GM12878 (cell line): ENCODE measurements around the gene AQP2. TPM values are rescaled to one million over a fixed set of nuclear protein-coding genes. Genes with fewer than 3 reads are reported as not detected.

Source experiments
- ATAC-seq: fragments of 200-7000 bp; cut with Tn5 transposase; 3 replicates; pipeline ENCODE4 v1.9.1; 2020; ENCODE audit warnings: mild to moderate bottlenecking, moderate library complexity
- BruUV-seq: library from RNA; stranded (reverse); fragments of 400-500 nt; replicated peaks from 2 replicates; lab custom pipeline; 2021; lab: Mats Ljungman, UMichigan
- CTCF ChIA-PET: fragments of 300-600 bp; sonication (Branson Sonifier 250); formaldehyde crosslinking; extraction: SDS; loops from one replicate; lab custom pipeline; 2021; ENCODE audit warnings: inconsistent platforms; lab: Yijun Ruan, JAX
- POLR2A ChIA-PET: fragments of 350-600 bp; formaldehyde crosslinking; extraction: SDS; loops from one replicate; lab custom pipeline; 2021; ENCODE audit warnings: inconsistent platforms; lab: Charles Lee
- RAD21 ChIA-PET: fragments of 300-600 bp; sonication (Branson Sonifier 250); formaldehyde crosslinking; loops from one replicate; lab custom pipeline; 2023; ENCODE audit warnings: antibody characterized with exemption; ENCODE audit not compliant: unreplicated experiment; lab: Charles Lee
- SMC1A ChIA-PET: fragments of 300-600 bp; sonication (Branson Sonifier 250); formaldehyde crosslinking; loops from one replicate; lab custom pipeline; 2023; ENCODE audit not compliant: unreplicated experiment, uncharacterized antibody; lab: Charles Lee
- DNase-seq: peaks from one replicate; pipeline ENCODE4 v3.0.0-alpha.2; 2011; ENCODE audit warnings: low read depth, low spot score
- FAIRE-seq: peaks from 3 replicates; lab custom pipeline; 2011; peaks lifted over from hg19 to GRCh38; lab: Jason Lieb, UNC
- H2AFZ ChIP-seq: 2 replicates; pipeline ENCODE4 v1.6.0; 2011; ENCODE audit warnings: low read depth, low read length, control low read depth; ENCODE audit not compliant: control insufficient read depth
- H3K27ac ChIP-seq: 2 replicates; pipeline ENCODE4 v1.5.1; 2011; ENCODE audit warnings: control low read depth; ENCODE audit not compliant: control insufficient read depth, insufficient read depth
- H3K27me3 ChIP-seq, 2 experiments: replicated peaks in 1 of 2; 2 replicates each; pipeline versions ENCODE4 v1.6.0 to v1.6.1; 2011; ENCODE audit warnings: low read length in 1 of 2; ENCODE audit not compliant: control insufficient read depth in 2 of 2, insufficient read depth in 2 of 2
- H3K36me3 ChIP-seq, 2 experiments: 2 replicates each; pipeline ENCODE4 v1.5.1; 2011; ENCODE audit warnings: low read length in 1 of 2; ENCODE audit not compliant: control insufficient read depth in 2 of 2, insufficient read depth in 2 of 2
- H3K4me1 ChIP-seq: 2 replicates; pipeline ENCODE4 v1.6.1; 2011; ENCODE audit warnings: mild to moderate bottlenecking, low read length, moderate library complexity, mixed read lengths; ENCODE audit not compliant: control insufficient read depth, insufficient read depth
- H3K4me2 ChIP-seq: 2 replicates; pipeline ENCODE4 v1.6.0; 2011; ENCODE audit warnings: control low read depth; ENCODE audit not compliant: control insufficient read depth, insufficient read depth
- H3K4me3 ChIP-seq: fragments of 200-600 bp; sonication (generic); 2 replicates; pipeline ENCODE4 v1.5.1; 2016
- H3K79me2 ChIP-seq: 2 replicates; pipeline ENCODE4 v1.6.0; 2011; ENCODE audit warnings: low read length; ENCODE audit not compliant: control insufficient read depth, insufficient read depth
- H3K9ac ChIP-seq: 2 replicates; pipeline ENCODE4 v1.8.0; 2011; ENCODE audit warnings: low read length, control low read depth, mixed read lengths; ENCODE audit not compliant: control insufficient read depth, insufficient read depth
- H3K9me3 ChIP-seq: replicated peaks from 3 replicates; pipeline ENCODE4 v1.5.1; 2011; ENCODE audit warnings: mild to moderate bottlenecking, low read length; ENCODE audit not compliant: control insufficient read depth, insufficient read depth
- H4K20me1 ChIP-seq: 2 replicates; pipeline ENCODE4 v1.6.0; 2011; ENCODE audit not compliant: control insufficient read depth, insufficient read depth
- CHD1 ChIP-seq: IDR thresholded peaks from 2 replicates; pipeline ENCODE4 v1.6.1; 2012; ENCODE audit warnings: low read depth, low read length, improper control_type of control experiment
- EGR1 ChIP-seq, 2 experiments: IDR thresholded peaks; 1 replicate in 1 of 2; 2 replicates in 1 of 2; pipeline ENCODE4 v1.6.1; 2011 to 2012; ENCODE audit warnings: low read depth in 2 of 2, low read length in 2 of 2, borderline replicate concordance in 1 of 2, mild to moderate bottlenecking in 1 of 2, moderate library complexity in 1 of 2
- ETV6 ChIP-seq, 2 experiments: fragments of 450-650 bp in 1 of 2; IDR thresholded peaks in 1 of 2; conservative IDR thresholded peaks in 1 of 2; 2 replicates each; pipeline ENCODE4 v1.6.1; 2014; ENCODE audit warnings: antibody characterized with exemption in 1 of 2, borderline replicate concordance in 1 of 2, low read depth in 1 of 2, mild to moderate bottlenecking in 1 of 2, moderate library complexity in 1 of 2
- HCFC1 ChIP-seq: fragments of 150-350 bp; IDR thresholded peaks from 2 replicates; pipeline ENCODE4 v1.6.1; 2014; ENCODE audit warnings: low read length
- IKZF2 ChIP-seq, 2 experiments: fragments of 450-650 bp; IDR thresholded peaks; 2 replicates each; pipeline ENCODE4 v1.6.1; 2017; ENCODE audit warnings: mild to moderate bottlenecking in 2 of 2, moderate library complexity in 2 of 2
- IRF4 ChIP-seq: IDR thresholded peaks from 2 replicates; pipeline ENCODE4 v1.6.1; 2011; ENCODE audit warnings: low read depth, low read length
- KLF5 ChIP-seq: fragments of 450-650 bp; IDR thresholded peaks from 2 replicates; pipeline ENCODE4 v1.6.1; 2014; ENCODE audit warnings: mild to moderate bottlenecking; ENCODE audit not compliant: partially characterized antibody
- NFYA ChIP-seq: IDR thresholded peaks from 2 replicates; pipeline ENCODE4 v1.6.1; 2011; ENCODE audit warnings: low read depth, mild to moderate bottlenecking, low read length, improper control_type of control experiment, borderline replicate concordance
- POLR2AphosphoS5 ChIP-seq: IDR thresholded peaks from 2 replicates; pipeline ENCODE4 v1.6.1; 2011; ENCODE audit warnings: mild to moderate bottlenecking, low read length, inconsistent platforms
- RCOR1 ChIP-seq: conservative IDR thresholded peaks from 2 replicates; pipeline ENCODE4 v1.6.1; 2012; ENCODE audit warnings: low read depth, low read length, improper control_type of control experiment
- RFX5 ChIP-seq: IDR thresholded peaks from 2 replicates; pipeline ENCODE4 v1.6.1; 2011; ENCODE audit warnings: low read depth, low read length, improper control_type of control experiment
- ZSCAN29 ChIP-seq: fragments of 450-650 bp; IDR thresholded peaks from 2 replicates; pipeline ENCODE4 v1.6.1; 2017; ENCODE audit warnings: mild to moderate bottlenecking, moderate library complexity
- WGBS: methylation state at CpG from one replicate; pipeline ENCODE4 v1.1.6; 2016; ENCODE audit warnings: low lambda C conversion rate; ENCODE audit not compliant: insufficient replicate concordance, insufficient coverage; ENCODE audit errors: missing lambda C conversion rate; 5-methylcytosine and 5-hydroxymethylcytosine counted together
- in situ Hi-C: fragments of 300-500 bp; cut with MboI; formaldehyde crosslinking; loops from 9 replicates; pipeline ENCODE4 v1.14.3; 2018; ENCODE audit warnings: mixed read lengths
- intact Hi-C: fragments of 100-400 bp; cut with micrococcal nuclease; formaldehyde crosslinking; loops from one replicate; pipeline ENCODE4 v1.14.2; 2022; ENCODE audit not compliant: unreplicated experiment
- polyA plus RNA-seq, 11 experiments: library from polyadenylated mRNA; depleted of rRNA in 4 of 11; unstranded in 6 of 11; stranded (reverse) in 5 of 11; fragments of >200 nt; fragmentation: Nextera tagmentation in 4 of 11; fragmentation: Illumina TruSeq in 1 of 11; extraction: Ambion mirVana in 4 of 11; extraction: Trizol in 1 of 11; gene quantifications; 1 replicate in 1 of 11; 2 replicates in 10 of 11; pipeline versions ENCODE4 v1.2.1 to v1.2.3, GENCODE V29; 2011 to 2016; ENCODE audit warnings: inconsistent platforms in 2 of 11, missing spikeins in 2 of 11, low read depth in 1 of 11
- total RNA-seq, 4 experiments: library from RNA; depleted of rRNA in 3 of 4; stranded (reverse); fragments of >200 nt in 3 of 4; fragmentation: Illumina TruSeq in 1 of 4; extraction: Trizol in 1 of 4; gene quantifications; 2 replicates each; pipeline versions ENCODE4 v1.2.1 to v1.2.3, GENCODE V29; 2013 to 2021
- TF ChIP-seq, protein P1 (sequence below): IDR thresholded peaks from 2 replicates; pipeline ENCODE4 v1.6.1; 2011; ENCODE audit warnings: low read depth, low read length, improper control_type of control experiment, borderline replicate concordance
- TF ChIP-seq, protein P2 (sequence below): IDR thresholded peaks from 2 replicates; pipeline ENCODE4 v1.6.1; 2012; ENCODE audit warnings: low read depth, low read length, improper control_type of control experiment

AQP2 gene
- total and polyA plus RNA-seq, 10 of the 15 experiments (the other 5 are each of a cell fraction or from before 2014, with no cell fraction given), result not detected

DNA sequence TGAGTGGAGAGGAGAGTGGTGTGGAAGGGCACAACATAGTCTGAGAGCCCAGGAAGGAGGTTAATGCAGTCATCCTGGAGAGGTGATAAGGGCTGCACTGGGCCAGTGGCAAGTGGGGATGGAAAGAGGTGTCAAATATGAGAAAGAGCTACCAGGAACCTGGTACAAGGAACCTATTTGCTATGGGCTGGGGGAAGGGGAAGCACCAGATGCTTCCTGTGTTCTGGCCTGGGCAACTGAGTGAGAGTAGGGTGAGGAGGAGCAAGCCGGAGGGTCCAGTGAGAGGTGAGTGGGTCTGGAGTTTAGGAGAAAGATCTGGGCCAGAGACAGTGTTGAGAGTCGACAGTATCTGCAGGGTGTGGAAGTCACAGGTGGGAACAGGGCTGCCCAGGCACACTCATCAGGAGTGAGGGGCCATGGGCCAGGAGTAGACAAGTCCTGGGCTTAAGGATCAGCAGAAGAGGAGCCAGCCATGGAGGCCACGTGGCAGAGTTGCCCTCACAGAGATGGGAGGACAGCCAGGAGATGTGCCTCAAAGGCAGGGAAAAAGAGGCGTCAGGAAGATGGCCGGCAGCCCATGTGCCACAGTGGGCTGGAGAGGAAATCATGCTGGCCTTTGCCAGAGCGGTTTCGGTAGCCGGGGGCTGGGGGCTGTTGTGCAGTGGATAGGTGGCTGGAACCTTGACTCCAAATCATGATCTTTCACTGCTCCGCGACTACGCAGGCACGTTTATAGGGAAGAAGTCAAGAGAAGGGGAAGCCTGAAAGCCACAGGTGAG, 19.3 kb downstream of the AQP2 start:
- ChIA-PET POLR2A (no interaction called here), RAD21 (interaction anchor here (5.1 kb wide), 1 partner anchor 98 kb away, joined by 74 read pairs; no protein-coding TSS in a partner anchor)
- FAIRE-seq, result no peak

More for the DNA sequence above, 19.3 kb downstream of the AQP2 start:
- BruUV-seq, result no TSS peak
- peaks cover 4 to 5% of the 10 kb centered on the region in 2 experiments; a peak in 3 of 4 replicates for H3K27me3 ChIP-seq
- H3K4me2 ChIP-seq, result no peak overlapping the region
- no peaks in the 10 kb centered on the region for H3K9me3 ChIP-seq
- intact Hi-C loops, result loop anchor here (5.0 kb wide), 1 partner anchor 207 kb away; no protein-coding TSS in a partner anchor
- H4K20me1 ChIP-seq, result no peaks in the 10 kb centered on the region
- DNase-seq, result no peak
- no peak overlapping the region for H3K27ac ChIP-seq
- ChIA-PET CTCF (interaction anchor here (0.8 to 5.9 kb wide), 6 partner anchors 11 to 105 kb away, joined by 3 to 121 read pairs (median 27); no protein-coding TSS in a partner anchor), SMC1A (no interaction called here)
- no peak overlapping the region for H2AFZ ChIP-seq
- no peaks in the 10 kb centered on the region for H3K79me2 ChIP-seq
- in situ Hi-C loops, result loop anchor here (5.0 kb wide), 1 partner anchor 97 kb away; no protein-coding TSS in a partner anchor
- no peaks in the 10 kb centered on the region for H3K36me3 ChIP-seq
- WGBS, result 43% methylated on average over 12 of the region's 12 CpGs
- H3K4me3 ChIP-seq, result no peak overlapping the region
- ATAC-seq, result no peak
- peaks cover 8% of the 10 kb centered on the region for H3K4me1 ChIP-seq
- H3K9ac ChIP-seq, result no peak overlapping the region
- TF ChIP-seq, protein P1, sequence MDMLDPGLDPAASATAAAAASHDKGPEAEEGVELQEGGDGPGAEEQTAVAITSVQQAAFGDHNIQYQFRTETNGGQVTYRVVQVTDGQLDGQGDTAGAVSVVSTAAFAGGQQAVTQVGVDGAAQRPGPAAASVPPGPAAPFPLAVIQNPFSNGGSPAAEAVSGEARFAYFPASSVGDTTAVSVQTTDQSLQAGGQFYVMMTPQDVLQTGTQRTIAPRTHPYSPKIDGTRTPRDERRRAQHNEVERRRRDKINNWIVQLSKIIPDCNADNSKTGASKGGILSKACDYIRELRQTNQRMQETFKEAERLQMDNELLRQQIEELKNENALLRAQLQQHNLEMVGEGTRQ, result no peak
- no peak for TF ChIP-seq KLF5
- TF ChIP-seq RCOR1, result no peak
- TF ChIP-seq ZSCAN29, result no peak
- TF ChIP-seq NFYA, result no peak
- TF ChIP-seq, protein P2, sequence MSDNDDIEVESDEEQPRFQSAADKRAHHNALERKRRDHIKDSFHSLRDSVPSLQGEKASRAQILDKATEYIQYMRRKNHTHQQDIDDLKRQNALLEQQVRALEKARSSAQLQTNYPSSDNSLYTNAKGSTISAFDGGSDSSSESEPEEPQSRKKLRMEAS, result no peak
- no peak for TF ChIP-seq EGR1 (IDR thresholded peaks at IDR 0.05; ENCODE audit: borderline replicate concordance in 1 of 2, low read depth in 2 of 2, low read length in 2 of 2)
- TF ChIP-seq RFX5, result no peak
- no peak for TF ChIP-seq HCFC1
- no peak for TF ChIP-seq POLR2AphosphoS5
- TF ChIP-seq ETV6 (conservative IDR thresholded peaks at IDR 0.05 in 1 of 2, IDR thresholded peaks at IDR 0.05 in 1 of 2; ENCODE audit: borderline replicate concordance in 1 of 2, low read depth in 1 of 2), result no peak
- TF ChIP-seq IKZF2 (IDR thresholded peaks at IDR 0.05), result no peak
- no peak for TF ChIP-seq IRF4
- no peak for TF ChIP-seq CHD1
